Keratinocyte (primary cell): ENCODE data around the gene RNF215. TPM values are rescaled to one million over a fixed set of nuclear protein-coding genes. Genes with fewer than 3 reads are reported as not detected.
"Not testable (repeated sequence)": the region's sequence is repeated elsewhere in the genome, so short reads cannot be mapped to it uniquely, and the experiment has no call there.

Source experiments
- DNase-seq: peaks from one replicate; pipeline ENCODE4 v3.0.0-alpha.2; 2011; ENCODE audit warnings: low read depth, missing footprints, low spot score
- FAIRE-seq: peaks from 2 replicates; lab custom pipeline; 2011; peaks lifted over from hg19 to GRCh38; lab: Jason Lieb, UNC
- H2AFZ ChIP-seq: 2 replicates; pipeline ENCODE4 v1.6.0; 2012; ENCODE audit warnings: low read length, control low read depth, inconsistent platforms; ENCODE audit not compliant: control insufficient read depth
- H3K27ac ChIP-seq: 2 replicates; pipeline ENCODE4 v1.5.1; 2011; ENCODE audit warnings: low read length; ENCODE audit not compliant: control insufficient read depth, insufficient read depth
- H3K27me3 ChIP-seq: 3 replicates; pipeline ENCODE4 v1.6.0; 2011; ENCODE audit warnings: low read length; ENCODE audit not compliant: control insufficient read depth, insufficient read depth; ENCODE audit errors: extremely low read depth
- H3K36me3 ChIP-seq, 2 experiments: 2 replicates in 1 of 2; 3 replicates in 1 of 2; pipeline ENCODE4 v1.5.1; 2011; ENCODE audit warnings: low read length in 2 of 2, mild to moderate bottlenecking in 1 of 2; ENCODE audit not compliant: control insufficient read depth in 2 of 2, insufficient read depth in 2 of 2; ENCODE audit errors: extremely low read depth in 1 of 2
- H3K4me1 ChIP-seq: 3 replicates; pipeline ENCODE4 v1.5.1; 2011; ENCODE audit warnings: low read length; ENCODE audit not compliant: control insufficient read depth, insufficient read depth; ENCODE audit errors: extremely low read depth
- H3K4me2 ChIP-seq: 3 replicates; pipeline ENCODE4 v1.6.0; 2011; ENCODE audit warnings: low read depth, low read length; ENCODE audit not compliant: control insufficient read depth, insufficient read depth; ENCODE audit errors: extremely low read depth
- H3K4me3 ChIP-seq, 3 experiments: fragments of 200-600 bp in 1 of 3; sonication (generic) in 1 of 3; 2 replicates in 2 of 3; 3 replicates in 1 of 3; pipeline ENCODE4 v1.5.1; 2011 to 2016; ENCODE audit warnings: low read length in 3 of 3, mild to moderate bottlenecking in 3 of 3, control low read depth in 2 of 3, inconsistent platforms in 1 of 3, low read depth in 1 of 3, mixed read lengths in 1 of 3, mixed run types in 1 of 3, moderate library complexity in 1 of 3; ENCODE audit not compliant: control insufficient read depth in 2 of 3, insufficient read depth in 2 of 3; ENCODE audit errors: extremely low read depth in 1 of 3
- H3K79me2 ChIP-seq: 2 replicates; pipeline ENCODE4 v1.6.0; 2012; ENCODE audit warnings: low read length; ENCODE audit not compliant: control insufficient read depth, insufficient read depth
- H3K9ac ChIP-seq: 3 replicates; pipeline ENCODE4 v1.6.0; 2011; ENCODE audit warnings: low read length; ENCODE audit not compliant: control insufficient read depth, insufficient read depth; ENCODE audit errors: extremely low read depth
- H3K9me1 ChIP-seq: 3 replicates; pipeline ENCODE4 v1.6.0; 2011; ENCODE audit warnings: low read length; ENCODE audit not compliant: control insufficient read depth, insufficient read depth; ENCODE audit errors: extremely low read depth
- H3K9me3 ChIP-seq: 2 replicates; pipeline ENCODE4 v1.5.1; 2012; ENCODE audit warnings: low read depth, low read length; ENCODE audit not compliant: control insufficient read depth
- H4K20me1 ChIP-seq: 3 replicates; pipeline ENCODE4 v1.6.0; 2011; ENCODE audit warnings: low read length; ENCODE audit not compliant: control insufficient read depth, insufficient read depth; ENCODE audit errors: extremely low read depth
- EZH2 ChIP-seq: IDR thresholded peaks from one replicate; pipeline ENCODE4 v1.6.1; 2012; ENCODE audit warnings: inconsistent platforms, mild to moderate bottlenecking, low read length, moderate library complexity
- dilution Hi-C: fragments of 300-500 bp; cut with MboI; formaldehyde crosslinking; loops from one replicate; pipeline ENCODE4 v1.7.0; 2020; ENCODE audit warnings: low sequenced_read_pairs; ENCODE audit not compliant: extremely low pct_ligation_motif_present
- polyA plus RNA-seq, 5 experiments: library from polyadenylated mRNA; depleted of rRNA in 3 of 5; stranded (reverse) in 3 of 5; stranded (forward) in 1 of 5; unstranded in 1 of 5; fragments of >200 nt; gene quantifications; 1 replicate in 1 of 5; 2 replicates in 3 of 5; 3 replicates in 1 of 5; pipeline versions ENCODE4 v1.2.1 to v1.2.3, GENCODE V29; 2011 to 2012; ENCODE audit warnings: missing spikeins in 2 of 5, low read depth in 1 of 5, low replicate concordance in 1 of 5
- TF ChIP-seq, protein P1 (sequence below), 3 experiments: IDR thresholded peaks in 1 of 3; conservative IDR thresholded peaks in 1 of 3; optimal IDR thresholded peaks in 1 of 3; 2 replicates in 2 of 3; 3 replicates in 1 of 3; pipeline versions ENCODE3 to v1.5.1; 2011; ENCODE audit warnings: low read length in 3 of 3, mild to moderate bottlenecking in 3 of 3, moderate library complexity in 2 of 3, control low read depth in 1 of 3, inconsistent platforms in 1 of 3; ENCODE audit not compliant: insufficient read depth in 2 of 3; ENCODE audit errors: extremely low read depth in 1 of 3

Gene RNF215
- polyA plus RNA-seq, 1 donor (not counting 4 experiments of a cell fraction or from before 2014, with no cell fraction given), result 8.3 TPM

DNA sequence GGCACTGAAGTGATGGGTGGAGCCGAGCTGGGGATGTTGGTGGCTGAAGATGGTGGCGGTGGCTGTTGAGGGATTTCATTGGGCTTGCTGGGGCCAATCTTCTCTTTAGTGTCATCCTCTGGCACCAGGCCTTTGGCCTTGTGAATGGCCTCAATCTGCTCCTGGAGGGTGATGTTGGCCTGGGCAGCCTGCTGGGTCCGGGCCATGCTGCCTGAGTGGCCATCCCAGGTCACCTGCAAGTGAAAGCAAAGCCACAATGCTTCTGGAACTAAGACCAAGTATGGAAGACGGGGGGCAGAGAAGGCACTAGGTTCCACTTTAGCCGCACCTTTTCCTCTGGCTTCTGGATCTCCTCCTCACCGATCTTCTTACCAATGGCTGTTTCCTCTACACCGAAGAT, 48.4 kb downstream of the RNF215 start:
- no peak for FAIRE-seq
- H3K36me3 ChIP-seq, result peaks cover 66 to 67% of the 10 kb centered on the region in 2 experiments
- H3K9me1 ChIP-seq, result no peaks in the 10 kb centered on the region
- H3K4me2 ChIP-seq, result no peak overlapping the region
- no peak for TF ChIP-seq EZH2
- TF ChIP-seq, protein P1, sequence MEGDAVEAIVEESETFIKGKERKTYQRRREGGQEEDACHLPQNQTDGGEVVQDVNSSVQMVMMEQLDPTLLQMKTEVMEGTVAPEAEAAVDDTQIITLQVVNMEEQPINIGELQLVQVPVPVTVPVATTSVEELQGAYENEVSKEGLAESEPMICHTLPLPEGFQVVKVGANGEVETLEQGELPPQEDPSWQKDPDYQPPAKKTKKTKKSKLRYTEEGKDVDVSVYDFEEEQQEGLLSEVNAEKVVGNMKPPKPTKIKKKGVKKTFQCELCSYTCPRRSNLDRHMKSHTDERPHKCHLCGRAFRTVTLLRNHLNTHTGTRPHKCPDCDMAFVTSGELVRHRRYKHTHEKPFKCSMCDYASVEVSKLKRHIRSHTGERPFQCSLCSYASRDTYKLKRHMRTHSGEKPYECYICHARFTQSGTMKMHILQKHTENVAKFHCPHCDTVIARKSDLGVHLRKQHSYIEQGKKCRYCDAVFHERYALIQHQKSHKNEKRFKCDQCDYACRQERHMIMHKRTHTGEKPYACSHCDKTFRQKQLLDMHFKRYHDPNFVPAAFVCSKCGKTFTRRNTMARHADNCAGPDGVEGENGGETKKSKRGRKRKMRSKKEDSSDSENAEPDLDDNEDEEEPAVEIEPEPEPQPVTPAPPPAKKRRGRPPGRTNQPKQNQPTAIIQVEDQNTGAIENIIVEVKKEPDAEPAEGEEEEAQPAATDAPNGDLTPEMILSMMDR (optimal IDR thresholded peaks at IDR 0.05 in 1 of 3, IDR thresholded peaks at IDR 0.05 in 1 of 3, conservative IDR thresholded peaks at IDR 0.05 in 1 of 3; ENCODE audit: extremely low read depth in 1 of 3, insufficient read depth in 2 of 3, low read length in 3 of 3), result no peak
- no peaks in the 10 kb centered on the region for H4K20me1 ChIP-seq
- H3K27me3 ChIP-seq, result no peaks in the 10 kb centered on the region
- H3K79me2 ChIP-seq, result no peaks in the 10 kb centered on the region
- no peak for DNase-seq
- no peak overlapping the region for H3K27ac ChIP-seq
- no peaks in the 10 kb centered on the region for H3K4me1 ChIP-seq
- no peak overlapping the region for H3K4me3 ChIP-seq
- H3K9ac ChIP-seq, result no peak overlapping the region
- dilution Hi-C loops, result no loop called here
- no peak overlapping the region for H2AFZ ChIP-seq
- no peaks in the 10 kb centered on the region for H3K9me3 ChIP-seq

DNA sequence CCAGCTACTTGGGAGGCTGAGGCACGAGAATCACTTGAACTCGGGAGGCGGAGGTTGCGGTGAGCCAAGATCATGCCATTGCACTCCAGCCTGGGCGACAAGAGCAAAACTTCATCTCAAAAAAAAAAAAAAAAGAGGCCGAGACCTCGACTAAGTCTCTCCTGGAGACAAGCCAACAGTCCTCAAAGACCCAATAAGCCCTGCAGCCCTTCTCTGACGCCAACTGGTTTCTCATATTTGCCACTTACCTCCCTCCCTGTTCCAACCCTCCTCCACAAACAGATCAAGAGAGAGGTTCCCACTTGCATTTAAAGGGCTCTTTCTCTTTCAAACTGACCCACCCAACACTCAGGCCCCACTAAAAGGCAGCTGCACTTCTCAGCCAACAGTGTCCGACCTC, 48.9 kb downstream of the RNF215 start:
- dilution Hi-C loops, H3K9ac ChIP-seq: not testable (repeated sequence)

DNA sequence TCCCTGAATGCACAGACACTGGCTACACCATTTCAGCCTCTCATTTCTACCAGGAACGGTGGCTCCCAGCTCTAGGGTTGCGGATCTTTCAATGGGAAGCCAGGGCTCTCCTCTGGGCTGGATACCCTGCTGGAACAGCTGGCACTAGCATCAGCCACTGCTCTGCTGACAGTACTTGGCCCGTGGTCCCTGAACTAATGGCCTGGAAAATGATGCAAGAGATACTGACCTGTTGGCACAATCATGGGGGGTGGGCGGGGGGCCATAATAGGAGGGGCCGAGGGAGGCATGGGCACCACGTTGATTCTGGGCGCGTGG, 49.8 kb downstream of the RNF215 start:
- H3K4me1 ChIP-seq, result no peaks in the 10 kb centered on the region
- no peaks in the 10 kb centered on the region for H3K79me2 ChIP-seq
- no peak overlapping the region for H3K4me2 ChIP-seq
- DNase-seq (no peak), FAIRE-seq (no peak)
- no peaks in the 10 kb centered on the region for H3K9me3 ChIP-seq
- no peak overlapping the region for H3K4me3 ChIP-seq
- no peaks in the 10 kb centered on the region for H4K20me1 ChIP-seq
- H3K9ac ChIP-seq, result no peak overlapping the region
- no peaks in the 10 kb centered on the region for H3K27me3 ChIP-seq
- H3K27ac ChIP-seq, result no peak overlapping the region
- peaks cover 62 to 69% of the 10 kb centered on the region in 2 experiments for H3K36me3 ChIP-seq
- no peaks in the 10 kb centered on the region for H3K9me1 ChIP-seq
- dilution Hi-C loops, result no loop called here
- H2AFZ ChIP-seq, result no peak overlapping the region
- no peak for TF ChIP-seq EZH2
- TF ChIP-seq, protein P1 (optimal IDR thresholded peaks at IDR 0.05 in 1 of 3, IDR thresholded peaks at IDR 0.05 in 1 of 3, conservative IDR thresholded peaks at IDR 0.05 in 1 of 3; ENCODE audit: extremely low read depth in 1 of 3, insufficient read depth in 2 of 3, low read length in 3 of 3), result no peak

More for the DNA sequence above, 48.9 kb downstream of the RNF215 start:
- not testable (repeated sequence) for H3K9me1 ChIP-seq, H3K27me3 ChIP-seq, DNase-seq, H3K4me3 ChIP-seq, H3K9me3 ChIP-seq, H3K4me1 ChIP-seq, H3K4me2 ChIP-seq, H2AFZ ChIP-seq, FAIRE-seq, H4K20me1 ChIP-seq, H3K27ac ChIP-seq, H3K79me2 ChIP-seq
- H3K36me3 ChIP-seq, result peaks cover 66 to 69% of the 10 kb centered on the region in 2 experiments
